ENCODE measurements around the gene SLC25A22.

Gene SLC25A22

GRCh38 chr11:794013-794765 lies 3.9 kb downstream of the SLC25A22 start:
- no peak for TF ChIP-seq CTCF (IDR thresholded peaks at IDR 0.05)
- H3K9me3 Mint-ChIP-seq, result no peaks in the 10 kb centered on the region
- DNase-seq, result no peak
- H3K4me3 Mint-ChIP-seq, result no peak overlapping the region
- H3K27me3 Mint-ChIP-seq (ENCODE audit: low read depth, poor library complexity), result no peaks in the 10 kb centered on the region
- H3K27ac Mint-ChIP-seq, result no peak overlapping the region
- H3K36me3 Mint-ChIP-seq (ENCODE audit: low read depth), result no peaks in the 10 kb centered on the region
- peaks cover 20% of the 10 kb centered on the region for H3K4me1 Mint-ChIP-seq

DNA sequence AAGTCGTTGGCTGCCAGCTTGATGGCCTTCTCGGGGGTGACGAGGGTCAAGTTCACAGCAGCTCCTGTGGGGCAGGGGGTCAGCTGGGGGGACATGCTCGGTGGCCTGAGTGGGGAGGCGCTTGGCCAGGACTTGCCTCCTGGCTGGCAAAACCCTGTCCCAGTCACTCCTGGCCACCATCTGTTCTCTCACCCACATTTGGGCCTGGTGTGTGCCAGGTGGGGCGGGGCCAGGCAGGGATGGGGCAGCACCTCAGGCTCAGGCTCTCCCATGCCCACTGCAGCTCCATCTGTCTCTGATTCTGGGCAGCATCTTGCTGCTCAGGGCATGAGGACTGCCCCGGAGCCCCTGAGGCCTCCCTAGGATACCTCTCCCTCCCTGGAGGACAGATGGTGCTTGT lies 4.5 kb downstream of the SLC25A22 start:
- Mint-ChIP-seq H3K36me3 (ENCODE audit: low read depth) (no peaks in the 10 kb centered on the region), H3K27ac (no peak overlapping the region), H3K4me3 (no peak overlapping the region), H3K9me3 (no peaks in the 10 kb centered on the region), H3K4me1 (peaks cover 20% of the 10 kb centered on the region), H3K27me3 (ENCODE audit: low read depth, poor library complexity) (peaks cover 3% of the 10 kb centered on the region)
- DNase-seq, result no peak
- TF ChIP-seq CTCF (IDR thresholded peaks at IDR 0.05), result no peak

- H3K4me1 Mint-ChIP-seq, result peaks cover 20% of the 10 kb centered on the region
- no peak overlapping the region for H3K27ac Mint-ChIP-seq
- peaks cover 3% of the 10 kb centered on the region for H3K27me3 Mint-ChIP-seq (ENCODE audit: low read depth, poor library complexity)
- H3K36me3 Mint-ChIP-seq (ENCODE audit: low read depth), result no peaks in the 10 kb centered on the region
- no peak for DNase-seq
- no peaks in the 10 kb centered on the region for H3K9me3 Mint-ChIP-seq
- H3K4me3 Mint-ChIP-seq, result no peak overlapping the region
- TF ChIP-seq CTCF (IDR thresholded peaks at IDR 0.05), result no peak
These were observed 5.2 kb downstream of the SLC25A22 start for GRCh38 chr11:792873-793272.

GRCh38 chr11:792535-792821 lies 5.6 kb downstream of the SLC25A22 start:
- Mint-ChIP-seq H3K4me3 (no peak overlapping the region), H3K9me3 (no peaks in the 10 kb centered on the region), H3K27ac (no peak overlapping the region), H3K4me1 (peaks cover 20% of the 10 kb centered on the region), H3K36me3 (ENCODE audit: low read depth) (no peaks in the 10 kb centered on the region), H3K27me3 (ENCODE audit: low read depth, poor library complexity) (peaks cover 3% of the 10 kb centered on the region)
- no peak for TF ChIP-seq CTCF (IDR thresholded peaks at IDR 0.05)
- no peak for DNase-seq

DNA sequence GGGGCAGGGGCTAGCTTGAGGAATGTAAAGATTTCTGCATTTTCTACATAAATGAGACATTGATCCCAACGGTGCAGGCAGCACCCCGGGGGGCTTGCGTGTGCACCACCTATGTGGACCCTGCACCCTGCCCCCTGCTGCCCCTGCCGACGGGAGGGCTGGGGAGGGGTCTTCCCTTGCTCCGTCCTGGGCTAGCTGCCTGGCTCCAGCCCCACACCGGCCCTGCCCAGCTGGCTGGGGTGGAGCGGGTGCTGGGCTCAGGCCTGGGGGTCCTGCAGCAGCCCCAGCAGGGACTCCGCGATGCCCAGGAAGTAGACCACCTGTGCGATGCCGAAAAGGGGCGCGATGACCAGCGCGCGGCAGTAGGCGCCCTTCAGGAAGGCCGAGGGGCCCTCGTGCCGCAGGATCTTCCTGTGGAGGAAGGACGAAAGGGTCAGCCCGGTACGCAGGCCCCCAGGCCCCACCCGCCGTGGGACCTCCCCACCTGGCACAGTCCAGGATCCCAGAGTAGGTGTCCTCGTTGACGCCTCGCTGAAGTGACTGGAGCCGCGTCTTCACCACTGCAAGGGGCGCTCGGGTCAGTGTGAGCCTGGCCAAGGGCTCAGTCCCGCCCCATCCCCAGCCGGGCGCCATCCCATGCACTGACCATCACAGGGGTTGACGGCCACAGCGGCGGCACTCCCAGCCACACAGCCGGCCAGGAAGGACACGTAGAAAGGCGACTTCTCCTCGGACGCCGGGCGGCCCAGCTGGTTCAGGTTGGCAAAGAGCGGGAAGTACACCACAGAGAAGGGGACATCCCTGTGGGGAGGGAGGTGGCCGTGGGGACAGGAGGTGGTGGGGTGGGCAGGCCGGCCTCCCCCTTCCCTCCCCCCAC lies 6.2 kb downstream of the SLC25A22 start:
- Mint-ChIP-seq H3K4me1 (peaks cover 16% of the 10 kb centered on the region), H3K27ac (no peak overlapping the region), H3K4me3 (no peak overlapping the region), H3K9me3 (no peaks in the 10 kb centered on the region), H3K27me3 (ENCODE audit: low read depth, poor library complexity) (peaks cover 3% of the 10 kb centered on the region), H3K36me3 (ENCODE audit: low read depth) (no peaks in the 10 kb centered on the region)
- no peak for TF ChIP-seq CTCF (IDR thresholded peaks at IDR 0.05)
- no peak for DNase-seq

Data from nephron progenitor cell (in vitro differentiated cells).